Activated naive CD4-positive, alpha-beta T cell treated with anti-CD3 and anti-CD28 coated beads, Interleukin-2, amount 10 ng/mL, durations not matched to agents 7 days and 5 days (primary cell): ENCODE measurements around the gene PEMT.

Source experiments
- CTCF ChIA-PET: fragments of 350-600 bp; sonication (Branson Sonifier 250); formaldehyde crosslinking; loops from one replicate; lab custom pipeline; 2021; ENCODE audit warnings: antibody characterized with exemption; lab: Charles Lee
- DNase-seq: peaks from one replicate; pipeline ENCODE4 v3.0.0-alpha.2; 2020
- H3K27ac Mint-ChIP-seq: one replicate; pipeline ENCODE4 v1.8.0; 2021; ENCODE audit warnings: mild to moderate bottlenecking, moderate library complexity, mixed read lengths
- H3K27me3 Mint-ChIP-seq: one replicate; pipeline ENCODE4 v1.8.0; 2021; ENCODE audit warnings: mild to moderate bottlenecking, mixed read lengths
- H3K36me3 Mint-ChIP-seq: one replicate; pipeline ENCODE4 v1.8.0; 2021; ENCODE audit warnings: mixed read lengths
- H3K4me1 Mint-ChIP-seq: one replicate; pipeline ENCODE4 v1.8.0; 2021; ENCODE audit warnings: mixed read lengths
- H3K4me3 Mint-ChIP-seq: one replicate; pipeline ENCODE4 v1.8.0; 2021; ENCODE audit warnings: mild to moderate bottlenecking, moderate library complexity, mixed read lengths
- H3K9me3 Mint-ChIP-seq: one replicate; pipeline ENCODE4 v1.8.0; 2021; ENCODE audit warnings: mixed read lengths

PEMT gene

GRCh38 chr17:17519886-17520285, 71.6 kb downstream of the PEMT start:
- CTCF ChIA-PET, result no interaction called here
- no peaks in the 10 kb centered on the region for H3K27me3 Mint-ChIP-seq
- no peak overlapping the region for H3K27ac Mint-ChIP-seq
- no peaks in the 10 kb centered on the region for H3K4me1 Mint-ChIP-seq
- no peaks in the 10 kb centered on the region for H3K36me3 Mint-ChIP-seq
- no peak overlapping the region for H3K4me3 Mint-ChIP-seq
- H3K9me3 Mint-ChIP-seq, result no peaks in the 10 kb centered on the region
- DNase-seq, result no peak

- H3K27ac Mint-ChIP-seq, result no peak overlapping the region
- DNase-seq, result no peak
Measured at GRCh38 chr17:17518951-17519350, 72.6 kb downstream of the PEMT start.

DNA sequence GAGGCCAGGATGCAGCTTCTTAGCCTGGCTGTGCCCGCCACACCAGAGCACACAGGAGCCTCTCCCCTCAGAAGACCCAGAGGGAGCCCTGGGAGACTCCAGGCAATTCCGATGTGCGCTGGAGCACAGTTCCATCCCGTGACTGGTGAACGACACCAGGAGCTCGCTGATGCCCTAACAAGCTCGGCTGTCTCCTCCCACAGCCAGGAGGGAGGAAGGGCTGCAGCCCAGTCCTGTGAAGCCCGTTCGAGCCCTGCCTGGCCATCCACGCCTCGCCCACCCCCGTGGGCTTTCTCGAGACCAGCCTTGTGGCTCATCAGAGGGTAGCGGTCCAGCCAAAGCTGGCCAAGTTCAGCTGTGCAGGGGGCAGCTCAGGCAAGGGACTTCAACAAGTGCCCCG, 73.5 kb downstream of the PEMT start:
- Mint-ChIP-seq H3K27ac (no peak overlapping the region), H3K9me3 (no peaks in the 10 kb centered on the region), H3K4me1 (no peaks in the 10 kb centered on the region), H3K36me3 (no peaks in the 10 kb centered on the region), H3K4me3 (no peak overlapping the region), H3K27me3 (no peaks in the 10 kb centered on the region)
- CTCF ChIA-PET, result no interaction called here
- no peak for DNase-seq

More at GRCh38 chr17:17518951-17519350, 72.6 kb downstream of the PEMT start:
- CTCF ChIA-PET, result no interaction called here
- Mint-ChIP-seq H3K27me3 (no peaks in the 10 kb centered on the region), H3K4me3 (no peak overlapping the region), H3K36me3 (no peaks in the 10 kb centered on the region), H3K9me3 (no peaks in the 10 kb centered on the region), H3K4me1 (no peaks in the 10 kb centered on the region)

- no peak overlapping the region for H3K4me3 Mint-ChIP-seq
- H3K27me3 Mint-ChIP-seq, result no peaks in the 10 kb centered on the region
- no peak overlapping the region for H3K27ac Mint-ChIP-seq
- CTCF ChIA-PET, result interaction anchor here (1.0 kb wide), 1 partner anchor 162 kb away, joined by 3 read pairs; no protein-coding TSS in a partner anchor
- H3K4me1 Mint-ChIP-seq, result no peaks in the 10 kb centered on the region
- no peaks in the 10 kb centered on the region for H3K36me3 Mint-ChIP-seq
- no peak for DNase-seq
- H3K9me3 Mint-ChIP-seq, result no peaks in the 10 kb centered on the region
Measured at GRCh38 chr17:17516941-17517720, 74.4 kb downstream of the PEMT start.

GRCh38 chr17:17515934-17516930, 75.3 kb downstream of the PEMT start:
- H3K4me1 Mint-ChIP-seq, result no peaks in the 10 kb centered on the region
- H3K36me3 Mint-ChIP-seq, result no peaks in the 10 kb centered on the region
- no peak for DNase-seq
- H3K27me3 Mint-ChIP-seq, result no peaks in the 10 kb centered on the region
- no peaks in the 10 kb centered on the region for H3K9me3 Mint-ChIP-seq
- H3K27ac Mint-ChIP-seq, result no peak overlapping the region
- CTCF ChIA-PET, result interaction anchor here (1.0 to 1.2 kb wide), 2 partner anchors 126 to 161 kb away, joined by 3 to 4 read pairs; no protein-coding TSS in a partner anchor
- no peak overlapping the region for H3K4me3 Mint-ChIP-seq

DNA sequence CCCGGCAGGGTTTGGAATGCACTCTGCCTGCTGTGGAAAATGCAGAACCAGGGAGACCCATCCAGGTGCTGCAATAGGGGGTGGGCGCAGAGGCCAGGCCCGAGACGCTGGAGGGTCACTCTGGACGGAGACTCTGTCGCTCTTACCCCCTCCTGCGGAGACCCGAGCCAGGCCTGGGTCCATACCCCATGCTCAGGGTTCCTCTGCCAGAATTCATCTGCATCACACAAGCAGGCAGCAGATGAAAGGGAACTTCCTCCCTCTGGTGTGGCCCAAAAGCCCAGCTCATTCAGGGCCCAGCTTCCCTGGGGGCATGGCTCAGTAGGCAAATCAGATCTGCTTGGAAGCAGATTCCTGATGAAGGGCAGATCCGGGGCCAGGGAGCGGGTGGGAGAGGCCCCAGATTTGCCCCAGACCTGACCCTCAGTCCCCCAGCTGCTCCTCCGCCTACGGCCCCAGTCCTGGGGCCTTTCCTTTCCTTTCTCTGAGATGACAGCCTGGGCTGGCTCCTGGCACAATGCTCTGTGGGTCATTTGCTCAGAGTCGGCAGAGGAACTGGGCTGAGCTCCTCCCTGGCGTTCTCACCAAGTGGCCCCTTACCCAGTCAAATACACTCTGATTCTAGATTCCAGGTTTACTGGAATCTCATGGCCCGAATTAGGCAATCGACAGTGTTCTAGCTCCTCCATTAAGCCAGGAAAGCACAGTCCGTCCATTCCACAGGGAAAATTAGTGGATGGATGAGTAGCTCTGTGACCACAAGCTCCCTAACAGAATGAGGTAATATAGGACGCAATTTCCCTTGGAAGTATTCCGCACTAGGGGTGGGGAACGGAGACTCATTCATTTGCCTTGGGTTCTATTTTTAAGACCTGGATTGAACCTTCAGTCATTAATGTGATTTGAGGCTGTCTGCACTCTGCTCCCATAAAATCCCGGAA, 76.2 kb downstream of the PEMT start:
- no peak overlapping the region for H3K27ac Mint-ChIP-seq
- no peaks in the 10 kb centered on the region for H3K36me3 Mint-ChIP-seq
- no peaks in the 10 kb centered on the region for H3K27me3 Mint-ChIP-seq
- no peak for DNase-seq
- CTCF ChIA-PET, result interaction anchor here (1.2 kb wide), 1 partner anchor 127 kb away, joined by 4 read pairs; no protein-coding TSS in a partner anchor
- H3K4me1 Mint-ChIP-seq, result no peaks in the 10 kb centered on the region
- H3K4me3 Mint-ChIP-seq, result no peak overlapping the region
- H3K9me3 Mint-ChIP-seq, result no peaks in the 10 kb centered on the region

DNA sequence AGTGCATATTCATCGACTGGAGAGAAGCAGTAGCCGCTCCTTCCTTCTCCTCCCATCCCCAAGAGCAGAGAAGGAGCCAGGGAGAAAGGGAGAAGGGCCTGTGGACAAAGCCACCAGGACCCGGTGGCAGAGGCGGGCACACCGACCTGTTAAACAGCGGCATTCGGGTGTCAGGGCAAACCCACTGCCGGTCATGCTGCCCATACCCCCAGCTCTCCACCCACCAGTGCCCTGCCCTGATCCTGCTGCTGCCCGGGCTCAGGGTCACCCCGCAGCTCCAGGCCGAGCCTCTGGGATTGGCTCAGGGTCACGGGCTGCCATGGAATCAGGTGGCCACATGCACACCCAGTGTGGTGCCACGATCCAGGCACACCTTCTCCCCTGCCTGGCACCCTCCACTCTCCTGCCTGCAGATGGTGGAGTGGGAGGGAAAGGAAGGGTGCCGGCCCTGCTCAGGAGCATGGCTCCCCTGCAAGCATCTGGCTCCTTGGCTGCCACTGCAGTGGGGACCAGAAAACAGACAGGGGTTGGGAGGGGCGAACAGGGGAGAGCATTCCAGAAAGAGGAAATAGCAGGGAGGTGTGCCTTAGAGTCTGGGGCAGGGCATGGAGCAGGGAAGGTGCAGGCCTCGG, 77.0 kb downstream of the PEMT start:
- no peaks in the 10 kb centered on the region for H3K9me3 Mint-ChIP-seq
- no peak overlapping the region for H3K27ac Mint-ChIP-seq
- H3K36me3 Mint-ChIP-seq, result no peaks in the 10 kb centered on the region
- no peaks in the 10 kb centered on the region for H3K4me1 Mint-ChIP-seq
- DNase-seq, result no peak
- no peaks in the 10 kb centered on the region for H3K27me3 Mint-ChIP-seq
- CTCF ChIA-PET, result no interaction called here
- H3K4me3 Mint-ChIP-seq, result no peak overlapping the region

GRCh38 chr17:17513626-17514025, 77.9 kb downstream of the PEMT start:
- Mint-ChIP-seq H3K4me1 (no peaks in the 10 kb centered on the region), H3K27ac (no peak overlapping the region), H3K4me3 (no peak overlapping the region), H3K27me3 (no peaks in the 10 kb centered on the region), H3K9me3 (no peaks in the 10 kb centered on the region), H3K36me3 (no peaks in the 10 kb centered on the region)
- DNase-seq, result no peak
- CTCF ChIA-PET, result no interaction called here

- no peaks in the 10 kb centered on the region for H3K27me3 Mint-ChIP-seq
- no peaks in the 10 kb centered on the region for H3K9me3 Mint-ChIP-seq
- H3K27ac Mint-ChIP-seq, result no peak overlapping the region
- H3K36me3 Mint-ChIP-seq, result no peaks in the 10 kb centered on the region
- no peaks in the 10 kb centered on the region for H3K4me1 Mint-ChIP-seq
- no peak overlapping the region for H3K4me3 Mint-ChIP-seq
- CTCF ChIA-PET, result no interaction called here
- no peak for DNase-seq
Measured at GRCh38 chr17:17512866-17513265, 78.6 kb downstream of the PEMT start.

DNA sequence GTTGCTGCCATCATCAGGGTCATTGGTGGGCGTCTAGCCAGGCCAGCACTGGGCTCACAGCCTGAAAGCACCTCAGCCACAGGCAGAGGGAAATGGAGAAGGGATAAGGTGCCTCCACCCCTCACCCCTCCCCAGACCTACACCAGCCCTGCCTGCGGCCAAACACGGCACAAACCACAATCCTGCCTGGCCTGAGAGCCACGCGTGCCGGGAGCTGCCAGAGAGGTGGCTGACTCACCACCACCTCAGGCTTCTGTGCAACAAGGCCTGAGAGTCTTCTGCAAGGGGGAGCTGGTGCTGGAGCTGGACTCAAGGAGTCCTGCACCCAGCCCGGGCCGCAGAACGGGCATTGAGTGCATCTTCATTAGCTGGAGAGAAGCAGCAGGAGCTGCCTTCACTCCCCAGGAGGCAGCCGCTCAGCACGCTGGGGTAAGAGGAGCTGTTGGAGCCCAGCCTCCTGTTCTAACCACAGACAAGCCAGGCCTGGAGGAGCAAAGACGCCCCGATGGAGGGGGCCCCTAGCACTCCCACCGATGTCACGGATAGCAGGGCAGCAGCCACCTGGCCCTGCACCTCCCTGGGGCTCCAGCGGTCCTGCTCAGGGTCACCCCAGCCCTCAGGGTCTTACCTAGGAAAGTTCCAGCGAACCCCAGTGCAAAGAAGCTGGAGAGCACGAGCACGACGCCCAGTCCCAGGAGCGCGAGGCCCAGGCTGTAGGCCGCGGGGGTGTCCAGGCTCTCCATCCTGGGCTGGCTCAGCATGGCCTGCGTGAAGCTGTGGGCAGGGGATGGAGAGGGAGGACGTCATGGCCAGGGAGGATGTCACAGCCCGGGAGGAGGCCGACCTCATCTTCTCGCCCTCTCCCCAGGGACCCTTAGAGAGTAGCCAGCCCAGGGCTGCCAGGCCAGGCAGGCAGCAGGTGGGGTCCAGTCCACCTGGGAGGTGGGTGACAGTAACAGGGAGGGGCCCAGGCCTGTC, 79.3 kb downstream of the PEMT start:
- Mint-ChIP-seq H3K4me3 (no peak overlapping the region), H3K9me3 (no peaks in the 10 kb centered on the region), H3K4me1 (no peaks in the 10 kb centered on the region), H3K36me3 (no peaks in the 10 kb centered on the region), H3K27ac (no peak overlapping the region), H3K27me3 (no peaks in the 10 kb centered on the region)
- DNase-seq, result no peak
- CTCF ChIA-PET, result interaction anchor here (2.9 kb wide), 1 partner anchor 15 kb away, joined by 12 read pairs; the partner anchor contains the start of gene RASD1

DNA sequence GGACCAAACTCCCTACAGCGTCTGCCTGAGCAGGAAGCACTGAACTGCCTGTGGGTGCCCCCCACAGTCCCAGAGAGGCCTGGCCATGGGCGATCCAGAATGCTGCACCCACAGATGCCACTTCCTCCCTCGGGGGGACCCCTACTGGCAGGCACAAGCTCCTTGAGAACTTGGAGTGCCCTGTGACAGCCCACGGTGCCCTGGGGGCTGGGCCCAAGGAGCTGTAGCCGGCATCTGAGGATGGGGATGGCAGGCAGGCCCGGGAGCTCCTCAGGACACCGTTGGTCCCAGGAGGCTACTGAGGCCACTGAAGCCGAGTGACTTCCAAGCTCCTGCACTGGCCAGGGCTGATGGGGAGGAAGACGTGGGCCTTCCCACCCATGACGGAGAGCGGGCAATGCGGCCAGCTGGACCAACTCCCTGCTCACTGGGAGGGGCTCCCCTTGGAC, 80.2 kb downstream of the PEMT start:
- Mint-ChIP-seq H3K36me3 (no peaks in the 10 kb centered on the region), H3K4me3 (no peak overlapping the region), H3K9me3 (no peaks in the 10 kb centered on the region), H3K27ac (no peak overlapping the region), H3K27me3 (no peaks in the 10 kb centered on the region), H3K4me1 (no peaks in the 10 kb centered on the region)
- DNase-seq, result no peak
- CTCF ChIA-PET, result interaction anchor here (1.2 to 2.9 kb wide), 2 partner anchors 14 to 131 kb away, joined by 3 to 12 read pairs; partner anchors contain the start of gene RASD1
